Bronchial epithelial cell (primary cell): ENCODE measurements around the gene HMX1. TPM values are rescaled to one million over a fixed set of nuclear protein-coding genes. Genes with fewer than 3 reads are reported as not detected.

ENCODE experiments used
- DNase-seq: peaks from one replicate; pipeline ENCODE4 v3.0.0-alpha.2; 2010; ENCODE audit warnings: low read depth
- FAIRE-seq: peaks from 2 replicates; lab custom pipeline; 2011; peaks lifted over from hg19 to GRCh38; lab: Jason Lieb, UNC
- H3K27me3 ChIP-seq: 2 replicates; pipeline ENCODE4 v1.5.1; 2011; ENCODE audit warnings: low read length; ENCODE audit not compliant: control insufficient read depth, insufficient read depth
- H3K36me3 ChIP-seq: 2 replicates; pipeline ENCODE4 v1.5.1; 2011; ENCODE audit warnings: low read length; ENCODE audit not compliant: control insufficient read depth, insufficient read depth
- H3K4me3 ChIP-seq: 2 replicates; pipeline ENCODE4 v1.5.1; 2011; ENCODE audit warnings: mild to moderate bottlenecking, low read depth, low read length, control low read depth
- total RNA-seq: library from RNA; depleted of rRNA; stranded (reverse); fragments of >200 nt; gene quantifications from 2 replicates; pipeline ENCODE4 v1.2.1, GENCODE V29; 2014
- TF ChIP-seq, protein P1 (sequence below): IDR thresholded peaks from 2 replicates; pipeline ENCODE4 v1.5.1; 2011; ENCODE audit warnings: mild to moderate bottlenecking, moderate library complexity, low read length, control low read depth, inconsistent platforms; ENCODE audit not compliant: insufficient read depth, severe bottlenecking

Gene HMX1
- total RNA-seq, 1 donor from 2014 or later: not detected

DNA sequence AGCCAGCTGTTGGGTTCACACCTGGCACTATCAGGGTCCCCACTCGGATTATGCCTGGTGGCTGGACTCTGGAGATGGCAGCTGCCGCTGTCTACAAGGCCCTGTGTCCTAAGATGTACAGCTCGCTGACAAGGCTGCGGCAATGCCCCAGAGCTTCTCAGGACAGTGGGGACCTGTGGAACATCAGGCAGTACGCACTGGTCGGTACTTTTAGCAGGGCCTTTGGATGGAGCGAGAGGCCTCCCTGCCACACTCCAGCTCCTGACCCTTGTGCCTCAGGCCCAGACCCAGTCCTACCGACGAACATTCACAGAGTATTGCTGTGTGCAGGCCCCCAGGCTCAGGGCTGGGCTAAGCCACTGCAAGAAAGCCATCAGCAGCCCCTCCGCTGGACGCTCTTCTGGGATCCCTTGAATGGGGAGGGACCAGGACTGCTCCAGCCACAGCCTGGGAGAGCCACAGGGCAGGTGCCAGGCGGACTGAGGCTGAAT lies 45.7 kb upstream of the HMX1 start:
- FAIRE-seq (no peak), DNase-seq (no peak)
- no peaks in the 10 kb centered on the region for H3K36me3 ChIP-seq
- H3K4me3 ChIP-seq: no peak overlapping the region
- no peaks in the 10 kb centered on the region for H3K27me3 ChIP-seq
- TF ChIP-seq, protein P1, sequence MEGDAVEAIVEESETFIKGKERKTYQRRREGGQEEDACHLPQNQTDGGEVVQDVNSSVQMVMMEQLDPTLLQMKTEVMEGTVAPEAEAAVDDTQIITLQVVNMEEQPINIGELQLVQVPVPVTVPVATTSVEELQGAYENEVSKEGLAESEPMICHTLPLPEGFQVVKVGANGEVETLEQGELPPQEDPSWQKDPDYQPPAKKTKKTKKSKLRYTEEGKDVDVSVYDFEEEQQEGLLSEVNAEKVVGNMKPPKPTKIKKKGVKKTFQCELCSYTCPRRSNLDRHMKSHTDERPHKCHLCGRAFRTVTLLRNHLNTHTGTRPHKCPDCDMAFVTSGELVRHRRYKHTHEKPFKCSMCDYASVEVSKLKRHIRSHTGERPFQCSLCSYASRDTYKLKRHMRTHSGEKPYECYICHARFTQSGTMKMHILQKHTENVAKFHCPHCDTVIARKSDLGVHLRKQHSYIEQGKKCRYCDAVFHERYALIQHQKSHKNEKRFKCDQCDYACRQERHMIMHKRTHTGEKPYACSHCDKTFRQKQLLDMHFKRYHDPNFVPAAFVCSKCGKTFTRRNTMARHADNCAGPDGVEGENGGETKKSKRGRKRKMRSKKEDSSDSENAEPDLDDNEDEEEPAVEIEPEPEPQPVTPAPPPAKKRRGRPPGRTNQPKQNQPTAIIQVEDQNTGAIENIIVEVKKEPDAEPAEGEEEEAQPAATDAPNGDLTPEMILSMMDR: no peak

DNA sequence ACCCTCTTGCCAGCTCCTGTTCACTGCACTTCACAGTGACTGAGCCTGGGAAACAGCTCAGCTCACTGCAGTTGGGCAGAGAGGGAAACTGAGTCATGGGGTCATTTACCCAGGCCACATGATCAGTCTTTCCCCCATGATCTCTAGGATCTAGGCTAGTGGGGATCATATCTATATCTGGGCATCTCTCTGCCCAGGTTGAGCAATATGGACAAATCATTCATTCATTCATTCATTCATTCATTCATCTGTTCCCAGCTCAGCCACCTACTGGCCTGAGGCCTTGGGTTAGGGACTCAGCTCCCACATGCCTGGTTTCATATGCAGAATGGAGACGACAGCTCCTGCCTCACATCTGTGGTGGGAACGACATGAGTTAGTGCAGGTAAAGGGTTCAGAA lies 45.3 kb upstream of the HMX1 start:
- H3K36me3 ChIP-seq: no peaks in the 10 kb centered on the region
- FAIRE-seq (no peak), DNase-seq (no peak)
- H3K4me3 ChIP-seq: no peak overlapping the region
- TF ChIP-seq, protein P1: no peak
- no peaks in the 10 kb centered on the region for H3K27me3 ChIP-seq

DNA sequence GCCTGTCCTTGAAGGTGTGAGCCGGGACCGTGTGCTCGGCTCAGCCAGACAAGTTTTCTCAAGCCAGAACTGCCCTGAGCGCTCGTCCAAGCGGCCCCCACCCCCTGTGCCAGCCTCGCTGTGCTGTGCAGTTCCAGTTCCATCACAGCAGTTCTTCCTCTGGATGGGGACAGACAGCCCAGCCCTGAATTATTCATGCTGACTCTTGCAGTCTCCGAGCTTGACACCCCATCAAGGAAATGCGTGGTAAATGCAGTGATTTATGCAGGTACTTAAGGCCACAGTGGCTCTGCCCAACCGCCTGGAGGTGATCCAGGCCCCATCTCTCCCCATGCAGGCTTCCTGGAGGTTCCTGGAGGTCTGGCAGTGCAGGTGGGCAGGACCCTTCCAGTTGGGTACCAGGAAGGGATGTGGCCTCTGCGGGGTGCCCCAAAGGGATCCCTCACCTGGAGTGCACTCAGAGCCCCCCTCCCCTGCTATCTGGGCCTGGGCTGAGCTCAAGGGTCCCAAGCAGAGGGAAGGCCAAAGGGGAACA lies 44.8 kb upstream of the HMX1 start:
- no peak overlapping the region for H3K4me3 ChIP-seq
- no peak for DNase-seq
- no peaks in the 10 kb centered on the region for H3K36me3 ChIP-seq
- H3K27me3 ChIP-seq: no peaks in the 10 kb centered on the region
- TF ChIP-seq, protein P1: no peak
- FAIRE-seq: no peak

DNA sequence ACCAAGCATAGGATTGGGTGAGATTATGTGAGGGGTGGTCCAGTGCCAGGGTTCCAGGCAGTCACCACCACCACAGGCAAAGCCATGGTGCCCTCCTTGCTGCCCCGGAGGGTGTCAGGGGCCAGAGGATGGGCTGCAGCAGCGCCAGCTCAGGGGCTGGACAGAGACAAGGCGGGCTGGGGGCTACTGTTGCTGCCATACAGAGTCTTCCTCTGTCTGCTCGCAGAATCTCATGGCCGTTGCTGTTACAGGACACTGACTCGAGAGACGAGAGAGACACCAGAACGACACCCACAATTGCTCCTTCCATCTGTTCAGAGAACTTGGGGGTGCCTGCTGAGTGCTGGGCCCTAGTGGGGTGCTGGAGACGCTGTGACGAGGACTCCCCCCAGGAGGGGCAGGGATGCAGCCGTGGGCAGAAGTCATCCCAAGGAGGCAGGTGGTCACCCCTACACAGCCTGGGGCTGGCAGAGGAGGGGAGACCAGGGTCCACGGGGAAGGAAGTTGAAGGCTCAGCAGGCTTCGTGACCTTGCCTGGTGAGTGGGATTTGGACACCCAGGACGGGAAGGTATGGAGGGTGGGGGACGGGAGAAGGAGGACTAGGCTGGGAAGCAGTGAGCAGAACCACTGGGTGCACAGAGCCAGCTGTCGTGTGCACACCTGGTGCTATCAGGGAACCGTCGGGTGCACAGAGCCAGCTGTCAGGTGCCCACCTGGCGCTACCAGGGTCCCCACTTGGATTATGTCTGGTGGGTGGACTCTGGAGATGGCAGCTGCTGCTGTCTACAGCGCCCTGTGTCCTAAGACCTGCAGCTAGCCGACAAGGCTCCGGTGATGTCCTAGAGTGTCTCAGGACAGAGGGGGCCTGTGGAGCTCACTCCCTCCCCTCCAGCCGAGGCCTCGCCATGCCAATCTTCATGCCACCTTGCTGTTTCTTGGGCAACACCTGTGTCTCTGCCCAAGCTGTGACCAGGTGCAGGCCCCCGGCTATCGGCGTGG lies 43.9 kb upstream of the HMX1 start:
- DNase-seq (no peak), FAIRE-seq (no peak)
- H3K27me3 ChIP-seq: no peaks in the 10 kb centered on the region
- H3K36me3 ChIP-seq: no peaks in the 10 kb centered on the region
- TF ChIP-seq, protein P1: no peak
- H3K4me3 ChIP-seq: no peak overlapping the region

DNA sequence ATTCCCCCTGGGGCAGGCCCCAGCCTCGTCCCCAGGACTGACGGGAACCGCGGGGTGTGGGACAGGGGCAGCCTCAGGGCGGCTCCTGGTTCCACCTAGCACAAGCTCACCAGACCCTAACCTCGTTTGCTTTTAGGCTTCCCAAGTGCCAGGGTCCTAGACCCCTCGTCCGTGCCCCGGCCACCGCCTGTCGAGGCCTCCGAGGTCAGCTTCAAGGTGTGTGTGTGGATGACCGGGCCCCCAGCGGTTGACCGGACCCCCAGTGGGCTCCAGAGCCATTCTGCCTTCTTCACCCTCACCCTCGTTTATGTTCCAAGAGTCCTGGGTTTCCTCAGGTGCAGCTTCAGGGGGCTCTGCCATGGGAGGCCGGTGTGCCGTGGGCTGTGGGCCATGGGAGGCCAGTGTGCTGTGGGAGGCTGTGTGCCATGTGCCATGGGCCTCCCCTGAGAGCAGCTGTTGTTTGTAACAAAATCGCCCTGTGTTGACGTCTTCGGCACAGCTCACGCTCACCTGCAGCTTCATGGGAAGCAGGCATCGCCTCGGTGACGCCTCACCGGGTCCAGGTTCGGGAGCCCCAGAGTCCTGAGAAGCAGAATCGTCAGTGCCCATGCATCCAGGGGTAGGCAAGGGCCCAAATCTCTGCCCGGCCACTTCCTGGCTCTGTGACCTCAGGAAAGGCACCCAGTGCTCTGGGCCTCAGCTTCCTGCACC lies 43.0 kb upstream of the HMX1 start:
- FAIRE-seq (no peak), DNase-seq (no peak)
- H3K36me3 ChIP-seq: no peaks in the 10 kb centered on the region
- H3K4me3 ChIP-seq: no peak overlapping the region
- TF ChIP-seq, protein P1: no peak
- H3K27me3 ChIP-seq: no peaks in the 10 kb centered on the region
